Measurements from ENCODE around the gene ACAD9. TPM values are rescaled to one million over a fixed set of nuclear protein-coding genes. Genes with fewer than 3 reads are reported as not detected.
"Not testable (repeated sequence)": the region's sequence is repeated elsewhere in the genome, so short reads cannot be mapped to it uniquely, and the experiment has no call there.

ACAD9 gene
- total RNA-seq, 2 donors from 2014 or later = 32.0 to 55.1 TPM

DNA sequence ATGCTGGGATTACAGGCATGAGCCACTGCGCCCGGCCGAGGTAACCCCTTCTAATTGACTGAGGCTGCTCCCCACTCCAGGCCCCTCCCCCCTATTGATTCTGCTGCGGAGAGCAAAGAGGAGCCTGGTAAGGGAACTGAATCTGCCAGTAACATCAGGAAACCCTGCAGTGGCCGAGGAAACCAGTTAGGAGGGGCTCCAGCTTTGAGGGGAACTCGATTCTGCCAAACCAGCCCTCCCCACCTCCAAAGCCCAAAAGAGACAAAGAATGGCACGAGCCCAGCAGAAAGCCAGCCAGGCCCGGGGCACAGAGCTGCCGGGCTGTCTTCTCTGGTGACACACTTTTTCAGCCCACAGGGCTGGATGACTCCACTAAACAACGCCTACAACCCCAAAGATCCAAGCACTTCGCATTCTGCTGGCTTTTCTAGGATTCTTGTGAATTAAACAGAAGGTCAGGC, 15.0 kb upstream of the ACAD9 start:
- no peaks in the 10 kb centered on the region for H3K36me3 ChIP-seq
- no peak overlapping the region for H3K4me3 ChIP-seq
- H3K27me3 ChIP-seq = no peaks in the 10 kb centered on the region
- TF ChIP-seq, protein P1, sequence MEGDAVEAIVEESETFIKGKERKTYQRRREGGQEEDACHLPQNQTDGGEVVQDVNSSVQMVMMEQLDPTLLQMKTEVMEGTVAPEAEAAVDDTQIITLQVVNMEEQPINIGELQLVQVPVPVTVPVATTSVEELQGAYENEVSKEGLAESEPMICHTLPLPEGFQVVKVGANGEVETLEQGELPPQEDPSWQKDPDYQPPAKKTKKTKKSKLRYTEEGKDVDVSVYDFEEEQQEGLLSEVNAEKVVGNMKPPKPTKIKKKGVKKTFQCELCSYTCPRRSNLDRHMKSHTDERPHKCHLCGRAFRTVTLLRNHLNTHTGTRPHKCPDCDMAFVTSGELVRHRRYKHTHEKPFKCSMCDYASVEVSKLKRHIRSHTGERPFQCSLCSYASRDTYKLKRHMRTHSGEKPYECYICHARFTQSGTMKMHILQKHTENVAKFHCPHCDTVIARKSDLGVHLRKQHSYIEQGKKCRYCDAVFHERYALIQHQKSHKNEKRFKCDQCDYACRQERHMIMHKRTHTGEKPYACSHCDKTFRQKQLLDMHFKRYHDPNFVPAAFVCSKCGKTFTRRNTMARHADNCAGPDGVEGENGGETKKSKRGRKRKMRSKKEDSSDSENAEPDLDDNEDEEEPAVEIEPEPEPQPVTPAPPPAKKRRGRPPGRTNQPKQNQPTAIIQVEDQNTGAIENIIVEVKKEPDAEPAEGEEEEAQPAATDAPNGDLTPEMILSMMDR (IDR thresholded peaks at IDR 0.05) = no peak
- H3K27ac ChIP-seq = no peak overlapping the region
- intact Hi-C loops (cut with DNase I) = no loop called here
- H3K4me1 ChIP-seq = no peaks in the 10 kb centered on the region
- no peaks in the 10 kb centered on the region for H3K9me3 ChIP-seq
- H3K9ac ChIP-seq (ENCODE audit: low read depth in 2 of 2, low read length in 2 of 2) = no peak overlapping the region
- DNase-seq = no peak

DNA sequence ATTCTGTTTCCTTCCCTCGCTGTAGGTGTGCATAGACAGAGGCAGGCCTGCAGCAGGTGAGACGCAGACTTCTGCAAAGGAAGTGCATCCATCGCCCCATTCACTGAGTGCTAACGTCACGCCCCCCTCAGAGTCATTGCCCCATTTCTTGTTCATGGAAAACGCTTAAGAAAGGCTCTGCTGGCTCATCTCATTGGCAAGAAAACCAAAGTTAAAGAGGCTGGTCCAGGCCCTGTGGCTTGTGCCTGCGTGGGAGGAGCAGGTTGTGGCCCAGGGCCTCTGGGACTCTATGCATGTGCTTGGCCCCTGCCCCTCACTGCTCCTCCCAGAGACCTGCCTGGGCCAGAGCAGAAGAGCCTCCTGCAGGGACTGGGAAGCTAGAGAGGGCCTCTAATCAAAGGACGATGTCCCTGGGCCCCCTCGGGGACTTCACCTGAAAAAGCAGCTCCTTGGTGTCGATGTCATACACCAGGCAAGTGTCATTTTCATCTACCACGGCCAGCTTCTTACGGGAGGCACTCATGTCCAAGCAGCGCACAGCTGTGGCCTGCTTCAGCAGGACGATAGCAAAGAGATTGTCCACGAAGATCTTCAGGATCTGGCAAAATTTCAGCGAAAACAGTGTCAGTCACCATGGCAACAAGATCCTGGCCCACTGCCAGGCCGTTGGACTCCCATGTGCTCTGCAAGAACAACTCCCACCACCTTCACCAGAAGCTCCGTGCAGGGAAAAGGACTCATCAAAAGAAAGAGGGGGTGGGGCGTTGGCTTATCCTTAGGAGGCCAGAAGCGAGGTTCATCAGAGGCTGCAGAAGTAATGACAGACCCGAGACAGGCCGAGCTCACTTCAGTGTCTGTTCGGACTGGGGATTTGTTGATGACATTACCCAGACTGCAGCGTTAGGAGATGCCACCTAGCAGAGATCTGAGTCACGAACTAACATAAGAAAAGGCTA, 14.3 kb upstream of the ACAD9 start:
- DNase-seq; intact Hi-C loops (cut with DNase I); H3K4me3 ChIP-seq; H3K4me1 ChIP-seq; H3K9me3 ChIP-seq; H3K27me3 ChIP-seq; H3K9ac ChIP-seq (ENCODE audit: low read depth in 2 of 2, low read length in 2 of 2); H3K36me3 ChIP-seq; H3K27ac ChIP-seq: not testable (repeated sequence)

DNA sequence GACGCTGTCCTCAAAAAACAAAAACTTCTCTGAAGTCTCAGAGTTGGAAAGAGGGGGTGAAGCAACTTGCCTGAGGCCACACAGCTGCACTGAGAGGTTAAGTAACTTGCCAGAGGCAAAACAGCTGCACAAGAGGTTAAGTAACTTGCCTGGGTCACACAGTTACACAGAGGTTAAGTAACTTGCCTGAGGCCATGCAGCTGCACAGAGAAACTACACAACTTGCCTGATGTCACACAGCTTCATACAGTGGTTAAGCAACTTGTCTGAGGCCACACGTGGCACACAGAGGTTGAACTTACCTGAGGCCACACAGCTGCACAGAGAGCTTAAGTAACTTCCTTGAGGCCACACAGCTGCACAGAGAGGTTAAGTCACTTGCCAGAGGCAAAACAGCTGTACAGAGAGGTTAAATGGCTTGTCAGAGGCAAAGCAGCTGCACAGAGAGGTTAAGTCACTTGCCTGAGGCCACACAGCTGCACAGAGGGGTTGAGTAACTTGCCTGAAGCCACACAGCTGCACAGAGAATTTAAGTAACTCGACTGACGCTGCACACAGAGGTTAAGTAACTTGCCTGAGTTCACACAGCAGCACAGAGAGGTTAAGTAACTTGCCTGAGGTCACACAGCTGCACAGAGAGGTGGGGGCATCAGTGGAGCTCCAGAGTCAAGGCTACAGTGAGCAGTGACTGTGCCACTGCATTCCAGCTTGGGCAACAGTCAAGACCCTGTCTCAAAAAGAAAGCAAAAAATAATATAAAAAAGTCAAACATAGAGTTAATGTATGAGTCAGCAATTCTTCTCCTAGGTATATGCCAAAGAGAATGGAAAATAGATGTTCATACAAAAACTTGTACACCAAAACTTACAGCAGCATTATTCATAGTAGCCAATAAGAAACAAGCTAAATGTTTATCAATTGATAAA, 12.0 kb upstream of the ACAD9 start:
- no peak for DNase-seq
- intact Hi-C loops (cut with DNase I) = no loop called here

DNA sequence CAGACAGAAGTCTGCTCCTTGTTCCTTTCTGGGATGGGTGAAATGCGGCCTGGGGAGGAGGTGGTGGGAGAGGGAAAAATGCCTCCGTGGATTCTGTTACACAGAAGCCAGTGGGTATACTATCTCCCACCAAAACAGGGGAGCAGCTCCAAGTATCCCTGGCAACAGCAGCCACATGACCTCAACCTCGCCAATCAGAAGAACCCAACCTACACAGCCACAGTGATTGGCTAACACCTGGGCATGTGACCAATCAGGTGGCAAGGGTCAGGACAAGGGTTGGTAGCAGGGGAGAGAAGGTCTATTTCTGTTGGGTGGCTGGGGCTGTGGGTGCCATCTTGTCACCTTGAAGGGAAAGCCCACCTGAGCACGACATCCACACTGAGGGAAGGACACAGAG, 9.1 kb upstream of the ACAD9 start:
- no peaks in the 10 kb centered on the region for H3K4me1 ChIP-seq
- no peaks in the 10 kb centered on the region for H3K27me3 ChIP-seq
- DNase-seq = no peak
- no peak overlapping the region for H3K9ac ChIP-seq (ENCODE audit: low read depth in 2 of 2, low read length in 2 of 2)
- H3K4me3 ChIP-seq = no peak overlapping the region
- intact Hi-C loops (cut with DNase I) = no loop called here
- TF ChIP-seq, protein P1 (IDR thresholded peaks at IDR 0.05) = no peak
- no peaks in the 10 kb centered on the region for H3K9me3 ChIP-seq
- H3K27ac ChIP-seq = no peak overlapping the region
- H3K36me3 ChIP-seq = no peaks in the 10 kb centered on the region

More for the DNA sequence above, 12.0 kb upstream of the ACAD9 start:
- Histone ChIP-seq H3K4me3 (no peak overlapping the region), H3K4me1 (no peaks in the 10 kb centered on the region), H3K36me3 (no peaks in the 10 kb centered on the region), H3K9me3 (no peaks in the 10 kb centered on the region), H3K9ac (ENCODE audit: low read depth in 2 of 2, low read length in 2 of 2) (no peak overlapping the region), H3K27me3 (no peaks in the 10 kb centered on the region), H3K27ac (no peak overlapping the region)
- TF ChIP-seq, protein P1 (IDR thresholded peaks at IDR 0.05) = no peak

DNA sequence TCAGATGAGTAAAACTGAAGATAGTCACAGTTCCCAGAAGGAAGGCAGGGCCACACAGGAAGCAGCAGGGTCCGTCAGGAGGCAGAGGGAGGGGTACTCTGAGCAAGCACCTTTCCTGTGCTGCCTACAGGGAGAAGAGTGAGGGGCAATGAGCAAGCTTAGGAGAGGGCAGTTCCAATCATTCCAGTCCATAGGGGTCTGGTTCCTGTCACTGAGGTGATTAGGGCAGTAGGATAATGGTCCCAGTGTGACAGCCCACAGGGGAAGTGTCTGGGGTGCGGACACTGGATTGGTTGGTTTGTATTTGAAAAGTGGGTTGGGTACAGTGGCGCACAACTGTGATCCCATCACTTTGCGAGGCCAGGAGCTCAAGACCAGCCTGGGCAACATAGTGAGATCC, 7.1 kb upstream of the ACAD9 start:
- intact Hi-C loops (cut with DNase I) = no loop called here
- Histone ChIP-seq H3K27me3 (no peaks in the 10 kb centered on the region), H3K4me1 (no peaks in the 10 kb centered on the region), H3K36me3 (no peaks in the 10 kb centered on the region), H3K9me3 (no peaks in the 10 kb centered on the region), H3K27ac (no peak overlapping the region), H3K9ac (ENCODE audit: low read depth in 2 of 2, low read length in 2 of 2) (no peak overlapping the region), H3K4me3 (no peak overlapping the region)
- TF ChIP-seq, protein P1 (IDR thresholded peaks at IDR 0.05) = no peak
- no peak for DNase-seq
